Chondrocyte (in vitro differentiated cells): ENCODE measurements around the gene EHMT1. TPM values are rescaled to one million over a fixed set of nuclear protein-coding genes. Genes with fewer than 3 reads are reported as not detected.
A peak's percentile ranks its signal among the peaks of the same experiment; 100 is the strongest.

Source experiments
- DNase-seq: peaks from one replicate; pipeline ENCODE4 v3.0.0; 2021; ENCODE audit warnings: mixed read lengths, low spot score
- H3K27ac Mint-ChIP-seq: one replicate; pipeline ENCODE4 v1.8.0; 2021; ENCODE audit warnings: mild to moderate bottlenecking, moderate library complexity, mixed read lengths; ENCODE audit not compliant: unreplicated experiment
- H3K27me3 Mint-ChIP-seq: 2 replicates; pipeline ENCODE4 v1.8.0; 2021; ENCODE audit warnings: low read depth, mixed read lengths
- H3K36me3 Mint-ChIP-seq: 2 replicates; pipeline ENCODE4 v1.8.0; 2021; ENCODE audit warnings: low read depth, mixed read lengths
- H3K4me1 Mint-ChIP-seq: 2 replicates; pipeline ENCODE4 v1.8.0; 2021; ENCODE audit warnings: low read depth, mild to moderate bottlenecking, mixed read lengths
- H3K4me3 Mint-ChIP-seq: one replicate; pipeline ENCODE4 v1.8.0; 2021; ENCODE audit warnings: mild to moderate bottlenecking, moderate library complexity, mixed read lengths; ENCODE audit not compliant: unreplicated experiment
- H3K9me3 Mint-ChIP-seq: 2 replicates; pipeline ENCODE4 v1.8.0; 2021; ENCODE audit warnings: low read depth, mixed read lengths
- total RNA-seq: library from RNA; stranded (reverse); gene quantifications from 3 replicates; pipeline ENCODE4 v1.2.1, GENCODE V29; 2021
- TF ChIP-seq, protein P1 (sequence below): fragments of 200-600 bp; sonication (generic); IDR thresholded peaks from 2 replicates; pipeline ENCODE4 v1.5.0; 2021; ENCODE audit warnings: antibody characterized with exemption, mild to moderate bottlenecking, moderate library complexity

The EHMT1 gene
- total RNA-seq, 1 donor from 2014 or later = 61.0 TPM

DNA sequence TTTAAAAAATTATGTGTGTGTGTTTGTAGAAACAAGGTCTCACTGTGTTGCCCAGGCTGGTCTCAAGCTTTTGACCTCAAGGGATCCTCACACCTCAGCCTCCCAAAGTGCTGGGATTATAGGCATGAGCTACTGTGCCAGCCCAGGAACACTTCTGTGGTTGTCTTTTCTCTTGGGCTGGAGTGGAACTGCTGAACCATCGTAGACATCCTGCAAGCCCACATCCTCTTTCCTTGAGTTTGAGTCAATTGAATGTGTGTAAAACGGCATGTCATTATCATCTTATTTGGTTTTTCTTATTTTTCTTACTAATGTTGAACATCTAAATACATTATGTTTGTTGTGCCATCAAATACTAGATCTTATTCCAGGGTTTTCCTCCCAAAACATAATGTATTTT, 40.0 kb downstream of the EHMT1 start:
- H3K4me3 Mint-ChIP-seq = no peak overlapping the region
- peaks cover 15% of the 10 kb centered on the region for H3K4me1 Mint-ChIP-seq
- peak overlapping the region; percentile 6 for H3K27ac Mint-ChIP-seq
- TF ChIP-seq, protein P1, sequence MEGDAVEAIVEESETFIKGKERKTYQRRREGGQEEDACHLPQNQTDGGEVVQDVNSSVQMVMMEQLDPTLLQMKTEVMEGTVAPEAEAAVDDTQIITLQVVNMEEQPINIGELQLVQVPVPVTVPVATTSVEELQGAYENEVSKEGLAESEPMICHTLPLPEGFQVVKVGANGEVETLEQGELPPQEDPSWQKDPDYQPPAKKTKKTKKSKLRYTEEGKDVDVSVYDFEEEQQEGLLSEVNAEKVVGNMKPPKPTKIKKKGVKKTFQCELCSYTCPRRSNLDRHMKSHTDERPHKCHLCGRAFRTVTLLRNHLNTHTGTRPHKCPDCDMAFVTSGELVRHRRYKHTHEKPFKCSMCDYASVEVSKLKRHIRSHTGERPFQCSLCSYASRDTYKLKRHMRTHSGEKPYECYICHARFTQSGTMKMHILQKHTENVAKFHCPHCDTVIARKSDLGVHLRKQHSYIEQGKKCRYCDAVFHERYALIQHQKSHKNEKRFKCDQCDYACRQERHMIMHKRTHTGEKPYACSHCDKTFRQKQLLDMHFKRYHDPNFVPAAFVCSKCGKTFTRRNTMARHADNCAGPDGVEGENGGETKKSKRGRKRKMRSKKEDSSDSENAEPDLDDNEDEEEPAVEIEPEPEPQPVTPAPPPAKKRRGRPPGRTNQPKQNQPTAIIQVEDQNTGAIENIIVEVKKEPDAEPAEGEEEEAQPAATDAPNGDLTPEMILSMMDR = no peak
- no peak for DNase-seq
- H3K9me3 Mint-ChIP-seq = no peaks in the 10 kb centered on the region
- no peaks in the 10 kb centered on the region for H3K27me3 Mint-ChIP-seq
- peaks cover 3% of the 10 kb centered on the region for H3K36me3 Mint-ChIP-seq

DNA sequence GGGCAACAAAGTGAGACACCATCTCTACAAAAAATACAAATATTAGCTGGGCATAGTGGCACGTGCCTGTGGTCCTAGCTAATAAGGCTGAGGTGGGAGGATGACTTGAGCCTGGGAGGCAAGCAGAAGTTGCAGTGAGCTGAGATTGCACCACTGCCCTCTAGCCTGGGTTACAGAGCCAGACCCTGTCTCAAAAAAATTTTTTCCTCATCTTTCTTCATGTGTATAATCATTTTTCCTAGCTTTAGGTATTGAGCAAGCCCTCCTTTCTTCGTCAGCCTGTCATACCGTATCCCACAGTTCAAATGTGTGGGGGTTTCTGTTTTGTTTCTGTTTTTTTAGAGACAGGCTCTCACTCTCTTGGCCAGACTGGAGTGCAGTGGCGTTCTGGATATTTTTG, 41.3 kb downstream of the EHMT1 start:
- Mint-ChIP-seq H3K4me1 (peaks cover 25% of the 10 kb centered on the region), H3K4me3 (no peak overlapping the region), H3K9me3 (no peaks in the 10 kb centered on the region), H3K27ac (peak overlapping the region; percentile 23), H3K36me3 (peaks cover 3% of the 10 kb centered on the region), H3K27me3 (no peaks in the 10 kb centered on the region)
- TF ChIP-seq, protein P1 = no peak
- peak; percentile 9 for DNase-seq

GRCh38 chr9:137663584-137663983, 44.8 kb downstream of the EHMT1 start:
- TF ChIP-seq, protein P1 = no peak
- Mint-ChIP-seq H3K27me3 (no peaks in the 10 kb centered on the region), H3K4me3 (no peak overlapping the region), H3K4me1 (peaks cover 40% of the 10 kb centered on the region), H3K27ac (no peak overlapping the region), H3K36me3 (peaks cover 2% of the 10 kb centered on the region), H3K9me3 (no peaks in the 10 kb centered on the region)
- no peak for DNase-seq

- TF ChIP-seq, protein P1 = no peak
- Mint-ChIP-seq H3K27me3 (no peaks in the 10 kb centered on the region), H3K27ac (no peak overlapping the region), H3K9me3 (no peaks in the 10 kb centered on the region), H3K36me3 (peaks cover 8% of the 10 kb centered on the region), H3K4me1 (peaks cover 40% of the 10 kb centered on the region), H3K4me3 (no peak overlapping the region)
- no peak for DNase-seq
These were observed 45.9 kb downstream of the EHMT1 start for GRCh38 chr9:137664676-137665075.

- H3K36me3 Mint-ChIP-seq = peaks cover 10% of the 10 kb centered on the region
- peaks cover 40% of the 10 kb centered on the region for H3K4me1 Mint-ChIP-seq
- no peak overlapping the region for H3K4me3 Mint-ChIP-seq
- H3K27ac Mint-ChIP-seq = no peak overlapping the region
- no peaks in the 10 kb centered on the region for H3K27me3 Mint-ChIP-seq
- H3K9me3 Mint-ChIP-seq = no peaks in the 10 kb centered on the region
- DNase-seq = peak; percentile 57
- TF ChIP-seq, protein P1 = no peak
These were observed 46.4 kb downstream of the EHMT1 start for GRCh38 chr9:137665226-137665625.
